Central memory CD8-positive, alpha-beta T cell (primary cell): ENCODE measurements around the gene CD3D.

ENCODE experiments used
- ATAC-seq: fragments of 150-1000 bp; cut with Tn5 transposase; replicated peaks from 2 replicates; pipeline ENCODE4 v1.10.0; 2022; ENCODE audit warnings: mild to moderate bottlenecking, moderate FRiP score, moderate number of reproducible peaks; ENCODE audit not compliant: poor library complexity, severe bottlenecking; ENCODE audit errors: extremely low read depth
- DNase-seq, 2 donors: peaks; one replicate each; pipeline ENCODE4 v3.0.0; 2021; ENCODE audit warnings: low spot score in 2 of 2
- H3K27ac Mint-ChIP-seq: one replicate; pipeline ENCODE4 v1.8.0; 2022; ENCODE audit warnings: low read depth, mild to moderate bottlenecking, moderate library complexity, mixed read lengths
- H3K27me3 Mint-ChIP-seq: one replicate; pipeline ENCODE4 v1.8.0; 2022; ENCODE audit warnings: mixed read lengths
- H3K36me3 Mint-ChIP-seq: one replicate; pipeline ENCODE4 v1.8.0; 2022; ENCODE audit warnings: mild to moderate bottlenecking, moderate library complexity, mixed read lengths; ENCODE audit not compliant: insufficient read depth
- H3K4me1 Mint-ChIP-seq: one replicate; pipeline ENCODE4 v1.8.0; 2022; ENCODE audit warnings: mixed read lengths
- H3K4me3 Mint-ChIP-seq: one replicate; pipeline ENCODE4 v1.8.0; 2022; ENCODE audit warnings: mild to moderate bottlenecking, moderate library complexity, mixed read lengths
- H3K9me3 Mint-ChIP-seq: one replicate; pipeline ENCODE4 v1.8.0; 2022; ENCODE audit warnings: mixed read lengths

The CD3D gene

DNA sequence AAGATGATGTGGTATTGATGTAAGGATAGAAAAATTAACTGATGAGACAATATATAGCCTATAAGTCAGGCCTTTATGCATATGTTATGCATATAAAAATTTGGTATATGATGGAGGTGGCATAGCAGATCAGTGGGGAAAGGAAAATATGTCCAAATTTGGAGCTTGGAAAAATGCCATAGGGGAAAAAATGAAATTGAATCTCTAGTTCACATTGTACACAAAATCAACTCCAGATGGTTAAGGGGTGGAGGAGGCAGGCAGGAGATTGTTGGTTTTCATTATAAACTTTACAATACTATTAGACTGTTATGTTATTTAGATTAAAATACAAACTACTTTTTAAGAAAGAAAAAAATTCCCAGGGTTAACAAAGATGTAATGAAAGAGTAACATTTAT, 53.1 kb downstream of the CD3D start:
- Mint-ChIP-seq H3K36me3 (no peaks in the 10 kb centered on the region), H3K9me3 (no peaks in the 10 kb centered on the region), H3K4me1 (peaks cover 6% of the 10 kb centered on the region), H3K27ac (no peak overlapping the region), H3K27me3 (no peaks in the 10 kb centered on the region), H3K4me3 (no peak overlapping the region)
- ATAC-seq (no peak), DNase-seq (no peak)
